Ishikawa (cell line): Measurements from ENCODE around the gene COL20A1.

Experiments used
- CREB1 ChIP-seq: IDR thresholded peaks from 2 replicates; pipeline ENCODE4 v1.6.1; 2012; ENCODE audit warnings: low read depth
- EP300 ChIP-seq: IDR thresholded peaks from 2 replicates; pipeline ENCODE4 v1.6.1; 2012; ENCODE audit warnings: borderline replicate concordance
- FOXM1 ChIP-seq: IDR thresholded peaks from 2 replicates; pipeline ENCODE4 v1.6.1; 2012; ENCODE audit warnings: low read depth, borderline replicate concordance
- MAX ChIP-seq: IDR thresholded peaks from 2 replicates; pipeline ENCODE4 v1.6.1; 2012
- NFIC ChIP-seq: IDR thresholded peaks from 2 replicates; pipeline ENCODE4 v1.6.1; 2012
- RAD21 ChIP-seq: IDR thresholded peaks from 2 replicates; pipeline ENCODE4 v1.6.1; 2012; ENCODE audit warnings: low read depth
- REST ChIP-seq: IDR thresholded peaks from 2 replicates; pipeline ENCODE4 v1.6.1; 2012; ENCODE audit warnings: low read depth, mild to moderate bottlenecking
- TAF1 ChIP-seq: IDR thresholded peaks from 2 replicates; pipeline ENCODE4 v1.6.1; 2012; ENCODE audit warnings: low read depth, mild to moderate bottlenecking
- TCF12 ChIP-seq: IDR thresholded peaks from 2 replicates; pipeline ENCODE4 v1.6.1; 2012; ENCODE audit warnings: low read depth
- TEAD4 ChIP-seq: IDR thresholded peaks from 2 replicates; pipeline ENCODE4 v1.6.1; 2012
- USF1 ChIP-seq: IDR thresholded peaks from 2 replicates; pipeline ENCODE4 v1.6.1; 2012
- YY1 ChIP-seq: IDR thresholded peaks from 2 replicates; pipeline ENCODE4 v1.6.1; 2012; ENCODE audit warnings: low read depth
- ZBTB7A ChIP-seq: IDR thresholded peaks from 2 replicates; pipeline ENCODE4 v1.6.1; 2012; ENCODE audit warnings: low read depth

GRCh38 chr20:63259734-63260460 is 33.1 kb upstream of the COL20A1 start:
- TF ChIP-seq CREB1 (no peak), YY1 (no peak), RAD21 (no peak), EP300 (no peak), NFIC (no peak), MAX (no peak), TEAD4 (no peak), TCF12 (no peak), ZBTB7A (no peak), REST (no peak), USF1 (no peak), FOXM1 (no peak), TAF1 (no peak)
